NB4 (cell line): ENCODE data around the gene MBOAT1.

Source experiments
- MYC ChIP-seq: IDR thresholded peaks from 2 replicates; pipeline ENCODE4 v1.6.1; 2011; ENCODE audit warnings: low read depth, low read length
- POLR2A ChIP-seq: IDR thresholded peaks from 2 replicates; pipeline ENCODE4 v1.6.1; 2011; ENCODE audit warnings: mild to moderate bottlenecking; ENCODE audit not compliant: insufficient read length; ENCODE audit errors: extremely low read depth
- TF ChIP-seq, protein P1 (sequence below): IDR thresholded peaks from one replicate; pipeline ENCODE4 v1.5.1; 2012; ENCODE audit warnings: low read depth, low read length
- TF ChIP-seq, protein P2 (sequence below): IDR thresholded peaks from 2 replicates; pipeline ENCODE4 v1.6.1; 2011; ENCODE audit warnings: low read depth, low read length

DNA sequence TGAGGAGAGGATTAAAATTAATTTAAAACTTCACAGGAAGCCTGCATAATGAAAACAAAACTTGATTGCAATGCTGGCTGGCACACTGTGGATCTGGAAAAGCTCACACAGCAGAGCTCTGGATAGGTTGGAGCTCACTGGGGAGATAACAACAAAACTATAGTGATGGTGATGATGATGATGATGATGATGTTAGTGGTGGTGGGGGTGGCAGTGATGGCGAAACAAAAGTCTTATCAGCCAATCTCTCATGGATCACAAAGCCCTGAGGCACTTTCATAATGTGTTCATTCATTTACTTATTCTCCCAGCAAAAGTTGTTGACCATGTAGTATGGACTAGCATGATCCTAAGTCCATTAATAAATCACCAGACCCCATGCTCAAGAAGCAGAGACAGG is 152.0 kb downstream of the MBOAT1 start:
- TF ChIP-seq, protein P1, sequence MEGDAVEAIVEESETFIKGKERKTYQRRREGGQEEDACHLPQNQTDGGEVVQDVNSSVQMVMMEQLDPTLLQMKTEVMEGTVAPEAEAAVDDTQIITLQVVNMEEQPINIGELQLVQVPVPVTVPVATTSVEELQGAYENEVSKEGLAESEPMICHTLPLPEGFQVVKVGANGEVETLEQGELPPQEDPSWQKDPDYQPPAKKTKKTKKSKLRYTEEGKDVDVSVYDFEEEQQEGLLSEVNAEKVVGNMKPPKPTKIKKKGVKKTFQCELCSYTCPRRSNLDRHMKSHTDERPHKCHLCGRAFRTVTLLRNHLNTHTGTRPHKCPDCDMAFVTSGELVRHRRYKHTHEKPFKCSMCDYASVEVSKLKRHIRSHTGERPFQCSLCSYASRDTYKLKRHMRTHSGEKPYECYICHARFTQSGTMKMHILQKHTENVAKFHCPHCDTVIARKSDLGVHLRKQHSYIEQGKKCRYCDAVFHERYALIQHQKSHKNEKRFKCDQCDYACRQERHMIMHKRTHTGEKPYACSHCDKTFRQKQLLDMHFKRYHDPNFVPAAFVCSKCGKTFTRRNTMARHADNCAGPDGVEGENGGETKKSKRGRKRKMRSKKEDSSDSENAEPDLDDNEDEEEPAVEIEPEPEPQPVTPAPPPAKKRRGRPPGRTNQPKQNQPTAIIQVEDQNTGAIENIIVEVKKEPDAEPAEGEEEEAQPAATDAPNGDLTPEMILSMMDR: no peak
- TF ChIP-seq, protein P2, sequence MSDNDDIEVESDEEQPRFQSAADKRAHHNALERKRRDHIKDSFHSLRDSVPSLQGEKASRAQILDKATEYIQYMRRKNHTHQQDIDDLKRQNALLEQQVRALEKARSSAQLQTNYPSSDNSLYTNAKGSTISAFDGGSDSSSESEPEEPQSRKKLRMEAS: no peak
- TF ChIP-seq POLR2A: no peak
- no peak for TF ChIP-seq MYC
